HG03045 (cell line): Measurements from ENCODE around the gene ZSWIM6.

Experiments
- ATAC-seq: cut with Tn5 transposase; IDR thresholded peaks from one replicate; pipeline ENCODE4 v1.9.1; 2021; ENCODE audit warnings: mild to moderate bottlenecking, moderate library complexity; ENCODE audit not compliant: unreplicated experiment

ZSWIM6 gene

GRCh38 chr5:61357745-61358144 is 25.7 kb downstream of the ZSWIM6 start:
- no peak for ATAC-seq

- ATAC-seq = no peak
Measured at GRCh38 chr5:61362796-61363368, 30.8 kb downstream of the ZSWIM6 start.

GRCh38 chr5:61363401-61364114 is 31.5 kb downstream of the ZSWIM6 start:
- ATAC-seq = no peak

GRCh38 chr5:61366497-61367240 is 34.6 kb downstream of the ZSWIM6 start:
- ATAC-seq = no peak

GRCh38 chr5:61370506-61370905 is 38.4 kb downstream of the ZSWIM6 start:
- no peak for ATAC-seq

GRCh38 chr5:61371474-61371873 is 39.4 kb downstream of the ZSWIM6 start:
- ATAC-seq = no peak

- ATAC-seq = no peak
Measured at GRCh38 chr5:61379677-61380076, 47.6 kb downstream of the ZSWIM6 start.

- ATAC-seq = no peak
Measured at GRCh38 chr5:61381968-61382367, 49.9 kb downstream of the ZSWIM6 start.

GRCh38 chr5:61385627-61386026 is 53.6 kb downstream of the ZSWIM6 start:
- no peak for ATAC-seq

GRCh38 chr5:61386045-61386800 is 54.2 kb downstream of the ZSWIM6 start:
- ATAC-seq = no peak

GRCh38 chr5:61389609-61390008 is 57.6 kb downstream of the ZSWIM6 start:
- no peak for ATAC-seq

GRCh38 chr5:61394078-61394704 is 62.1 kb downstream of the ZSWIM6 start:
- ATAC-seq = no peak

- no peak for ATAC-seq
Measured at GRCh38 chr5:61394793-61395192, 62.7 kb downstream of the ZSWIM6 start.

- ATAC-seq = no peak
Measured at GRCh38 chr5:61397238-61397637, 65.2 kb downstream of the ZSWIM6 start.

- no peak for ATAC-seq
Measured at GRCh38 chr5:61397937-61398336, 65.9 kb downstream of the ZSWIM6 start.

- ATAC-seq = no peak
Measured at GRCh38 chr5:61398440-61398839, 66.4 kb downstream of the ZSWIM6 start.

- no peak for ATAC-seq
Measured at GRCh38 chr5:61399679-61400078, 67.6 kb downstream of the ZSWIM6 start.

- no peak for ATAC-seq
Measured at GRCh38 chr5:61401726-61402125, 69.7 kb downstream of the ZSWIM6 start.

- no peak for ATAC-seq
Measured at GRCh38 chr5:61402244-61402823, 70.3 kb downstream of the ZSWIM6 start.
